ENCODE data around the gene COL23A1.
"Not testable (repeated sequence)": the region's sequence is repeated elsewhere in the genome, so short reads cannot be mapped to it uniquely, and the experiment has no call there.

Gene COL23A1

DNA sequence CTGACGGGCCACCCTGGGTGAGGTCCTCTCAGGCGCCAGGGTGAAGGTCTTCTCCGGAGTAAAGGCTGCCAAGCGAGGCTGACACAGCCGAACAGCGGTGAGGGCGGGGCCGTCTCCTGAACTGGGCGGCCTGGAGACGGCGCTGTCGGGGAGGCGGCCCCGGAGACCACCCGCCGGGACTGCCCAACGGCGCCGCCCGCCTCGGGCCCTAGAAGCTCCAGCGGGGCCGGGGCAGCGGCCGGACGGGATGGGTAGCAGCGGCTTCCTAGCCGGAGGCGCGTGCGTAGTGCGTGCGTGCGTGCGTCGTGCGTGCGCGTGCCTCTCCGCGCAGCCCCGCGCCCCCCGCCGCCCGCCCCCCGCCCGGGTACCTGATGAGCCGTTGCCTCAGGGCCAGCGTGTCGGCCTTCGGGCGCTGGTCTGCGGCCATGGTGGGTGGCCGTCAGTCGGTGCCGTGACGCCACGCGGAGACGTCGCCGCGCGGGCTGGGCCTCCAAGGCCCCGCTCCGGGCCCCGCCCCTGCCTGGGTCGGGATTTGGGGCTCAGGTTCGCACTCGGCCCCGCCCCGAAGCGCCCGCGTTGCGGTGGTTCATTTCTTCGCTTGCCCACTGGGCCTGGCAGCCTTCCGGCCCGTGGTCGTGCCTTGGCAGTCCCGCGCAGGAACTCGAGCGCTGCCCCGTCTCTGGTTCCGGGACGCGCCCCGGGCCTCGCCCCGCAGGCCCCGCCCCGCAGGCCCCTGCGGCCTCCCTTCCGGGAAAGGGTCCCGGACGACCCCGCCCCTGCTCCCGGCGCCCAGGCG, 357.9 kb downstream of the COL23A1 start, which contains the start of gene PHYKPL:
Gene PHYKPL (minus strand): TSS at position 679 of the 796 bp plus-strand sequence. CDS start 252 bp downstream, at position 427.
- TF ChIP-seq, protein P1, sequence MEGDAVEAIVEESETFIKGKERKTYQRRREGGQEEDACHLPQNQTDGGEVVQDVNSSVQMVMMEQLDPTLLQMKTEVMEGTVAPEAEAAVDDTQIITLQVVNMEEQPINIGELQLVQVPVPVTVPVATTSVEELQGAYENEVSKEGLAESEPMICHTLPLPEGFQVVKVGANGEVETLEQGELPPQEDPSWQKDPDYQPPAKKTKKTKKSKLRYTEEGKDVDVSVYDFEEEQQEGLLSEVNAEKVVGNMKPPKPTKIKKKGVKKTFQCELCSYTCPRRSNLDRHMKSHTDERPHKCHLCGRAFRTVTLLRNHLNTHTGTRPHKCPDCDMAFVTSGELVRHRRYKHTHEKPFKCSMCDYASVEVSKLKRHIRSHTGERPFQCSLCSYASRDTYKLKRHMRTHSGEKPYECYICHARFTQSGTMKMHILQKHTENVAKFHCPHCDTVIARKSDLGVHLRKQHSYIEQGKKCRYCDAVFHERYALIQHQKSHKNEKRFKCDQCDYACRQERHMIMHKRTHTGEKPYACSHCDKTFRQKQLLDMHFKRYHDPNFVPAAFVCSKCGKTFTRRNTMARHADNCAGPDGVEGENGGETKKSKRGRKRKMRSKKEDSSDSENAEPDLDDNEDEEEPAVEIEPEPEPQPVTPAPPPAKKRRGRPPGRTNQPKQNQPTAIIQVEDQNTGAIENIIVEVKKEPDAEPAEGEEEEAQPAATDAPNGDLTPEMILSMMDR (IDR thresholded peaks at IDR 0.05) = no peak
- Mint-ChIP-seq H3K4me3 (peak within 1 kb of the TSS; percentile 82), H3K4me1 (peaks cover 47% of the 10 kb centered on the region), H3K27me3 (ENCODE audit: low read depth, poor library complexity) (peaks cover 11% of the 10 kb centered on the region), H3K9me3 (no peaks in the 10 kb centered on the region), H3K27ac (no peak within 1 kb of the TSS), H3K36me3 (ENCODE audit: low read depth) (peaks cover 39% of the 10 kb centered on the region)
- DNase-seq = peak; percentile 78

DNA sequence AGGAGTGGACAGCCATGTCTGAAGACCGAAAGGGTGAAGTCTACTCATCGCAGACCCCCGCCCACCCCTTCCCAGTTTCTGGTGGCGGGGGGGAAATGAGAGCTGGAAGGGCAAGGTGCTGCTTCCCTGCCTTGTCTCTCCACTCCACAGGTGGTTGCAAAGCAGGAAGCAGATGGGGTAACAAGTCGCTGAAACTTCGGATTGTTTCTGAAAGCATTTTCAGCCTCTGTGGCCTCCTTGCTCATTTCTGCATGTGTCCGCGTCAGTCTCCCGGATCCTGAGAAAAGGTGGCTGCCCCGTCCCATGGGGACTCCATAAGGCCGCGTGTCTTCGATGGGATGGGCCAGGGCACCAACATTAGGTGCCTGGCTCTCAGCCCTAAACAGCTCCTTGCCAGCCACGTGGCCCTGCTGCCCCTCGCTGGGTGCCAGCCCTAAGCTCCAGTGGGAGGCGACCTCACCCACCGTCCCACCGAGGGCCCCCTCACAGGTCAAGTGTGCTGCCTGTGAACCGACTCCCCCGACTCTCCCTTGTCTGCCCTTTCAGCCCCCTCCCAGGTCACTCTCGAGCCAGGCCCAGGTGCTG, 358.6 kb downstream of the COL23A1 start:
- Mint-ChIP-seq H3K27me3 (ENCODE audit: low read depth, poor library complexity) (peaks cover 11% of the 10 kb centered on the region), H3K36me3 (ENCODE audit: low read depth) (peaks cover 46% of the 10 kb centered on the region)

DNA sequence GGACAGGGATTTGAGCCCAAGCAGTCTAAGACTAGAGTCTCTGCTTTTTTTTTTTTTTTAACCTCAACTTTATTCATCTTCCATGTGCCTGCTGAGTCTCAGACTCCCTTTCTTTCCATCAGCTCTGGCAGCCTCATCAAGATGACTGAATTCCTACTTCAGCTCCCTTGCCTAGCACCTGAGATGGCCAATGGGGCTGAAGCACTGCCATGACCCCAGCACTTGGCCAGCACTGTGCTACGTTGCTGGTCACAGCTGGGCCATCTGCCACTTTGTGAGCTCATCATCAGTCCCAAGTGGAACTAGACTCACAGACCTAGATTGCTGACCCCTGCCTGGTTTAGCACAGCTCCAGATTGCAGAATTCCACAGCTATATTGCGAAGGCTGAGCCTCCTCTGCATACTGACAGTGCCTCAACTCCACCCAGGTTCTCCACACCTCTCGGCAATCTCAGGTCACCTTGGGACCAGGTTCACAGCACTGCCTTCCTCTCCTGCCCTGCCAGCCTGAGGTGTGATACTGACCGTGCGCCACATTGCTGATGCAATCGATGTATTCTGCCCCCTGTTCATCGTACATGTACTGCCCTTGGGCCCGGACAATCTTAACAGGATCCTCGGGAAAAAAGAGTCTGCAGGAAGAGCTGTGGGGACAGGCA, 359.2 kb downstream of the COL23A1 start:
- H3K27ac Mint-ChIP-seq = no peak overlapping the region
- peaks cover 50% of the 10 kb centered on the region for H3K36me3 Mint-ChIP-seq (ENCODE audit: low read depth)
- H3K9me3 Mint-ChIP-seq = no peaks in the 10 kb centered on the region
- peaks cover 11% of the 10 kb centered on the region for H3K27me3 Mint-ChIP-seq (ENCODE audit: low read depth, poor library complexity)
- DNase-seq = no peak
- H3K4me1 Mint-ChIP-seq = peaks cover 34% of the 10 kb centered on the region
- peak overlapping the region; percentile 82 for H3K4me3 Mint-ChIP-seq
- TF ChIP-seq, protein P1 (IDR thresholded peaks at IDR 0.05) = no peak

More for the DNA sequence above, 358.6 kb downstream of the COL23A1 start:
- TF ChIP-seq, protein P1 (IDR thresholded peaks at IDR 0.05) = no peak
- DNase-seq = no peak
- Mint-ChIP-seq H3K27ac (no peak overlapping the region), H3K9me3 (no peaks in the 10 kb centered on the region), H3K4me3 (peak overlapping the region; percentile 82), H3K4me1 (peaks cover 40% of the 10 kb centered on the region)

GRCh38 chr5:178229861-178230260, 360.3 kb downstream of the COL23A1 start:
- Mint-ChIP-seq H3K4me3 (peak overlapping the region; percentile 68), H3K9me3 (no peaks in the 10 kb centered on the region), H3K4me1 (peaks cover 33% of the 10 kb centered on the region), H3K36me3 (ENCODE audit: low read depth) (peaks cover 59% of the 10 kb centered on the region), H3K27me3 (ENCODE audit: low read depth, poor library complexity) (peaks cover 8% of the 10 kb centered on the region), H3K27ac (no peak overlapping the region)
- TF ChIP-seq, protein P1 (IDR thresholded peaks at IDR 0.05) = no peak
- DNase-seq = no peak

GRCh38 chr5:178229111-178229510, 361.1 kb downstream of the COL23A1 start:
- not testable (repeated sequence) for H3K9me3 Mint-ChIP-seq; DNase-seq; H3K27me3 Mint-ChIP-seq (ENCODE audit: low read depth, poor library complexity); H3K4me3 Mint-ChIP-seq
- peaks cover 35% of the 10 kb centered on the region for H3K4me1 Mint-ChIP-seq
- peaks cover 62% of the 10 kb centered on the region for H3K36me3 Mint-ChIP-seq (ENCODE audit: low read depth)
- peak overlapping the region; percentile 26 for H3K27ac Mint-ChIP-seq

- Mint-ChIP-seq H3K4me3 (no peak overlapping the region), H3K27ac (no peak overlapping the region), H3K36me3 (ENCODE audit: low read depth) (peaks cover 62% of the 10 kb centered on the region), H3K27me3 (ENCODE audit: low read depth, poor library complexity) (no peaks in the 10 kb centered on the region), H3K9me3 (no peaks in the 10 kb centered on the region), H3K4me1 (peaks cover 40% of the 10 kb centered on the region)
- DNase-seq = no peak
- TF ChIP-seq, protein P1 (IDR thresholded peaks at IDR 0.05) = no peak
Measured at GRCh38 chr5:178228609-178229008, 361.6 kb downstream of the COL23A1 start.

Data from nephron progenitor cell (in vitro differentiated cells).